ENCODE data around the gene PIK3CD. TPM values are rescaled to one million over a fixed set of nuclear protein-coding genes. Genes with fewer than 3 reads are reported as not detected.

The PIK3CD gene
- total and polyA plus RNA-seq, 2 of the 8 experiments (the other 6 are each of a cell fraction or from before 2014, with no cell fraction given), result 20.6 to 24.1 TPM

DNA sequence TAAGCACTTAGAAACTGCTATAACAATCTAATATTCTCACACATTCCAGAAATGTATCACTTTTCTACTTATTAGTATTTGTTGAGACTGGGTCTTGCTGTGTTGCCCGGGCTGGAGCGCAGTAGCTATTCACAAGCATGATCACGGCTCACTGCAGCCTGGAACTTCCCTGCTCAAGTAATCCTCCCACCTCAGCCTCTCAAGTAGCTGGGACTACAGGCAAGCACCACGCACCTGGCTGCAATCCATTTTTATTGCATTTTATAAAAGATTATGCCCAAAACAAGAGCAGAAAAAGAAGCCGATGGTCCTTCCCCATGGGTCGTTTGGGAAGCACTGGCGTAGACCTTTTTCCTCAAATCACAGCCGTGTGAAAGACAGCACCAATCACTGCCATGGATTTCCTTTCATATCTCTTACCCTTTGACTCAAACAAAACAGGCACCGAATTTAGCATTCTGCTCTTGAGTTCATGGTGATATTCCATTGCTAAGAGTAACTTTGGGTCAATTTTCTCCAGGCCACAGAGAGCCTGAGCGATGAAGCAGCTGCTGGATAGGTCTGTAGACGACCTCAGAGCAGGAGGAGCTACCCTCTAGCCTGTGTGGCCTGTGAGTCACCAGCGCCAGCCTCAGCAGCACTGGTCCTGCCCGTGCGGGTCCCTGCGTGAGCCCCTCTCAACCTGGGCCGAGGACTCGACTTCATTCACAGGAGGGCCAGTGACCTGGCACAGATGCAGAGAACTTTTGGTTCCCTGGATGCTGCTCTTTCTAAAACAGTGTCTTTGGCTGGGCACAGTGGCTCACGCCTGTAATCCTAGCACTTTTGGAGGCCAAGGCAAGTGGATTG, 80.8 kb downstream of the PIK3CD start:
- no peak overlapping the region for H3K56ac ChIP-seq (replicated peaks; ENCODE audit: insufficient read length, low read depth, low read length)
- no peak overlapping the region for H3K18ac ChIP-seq (ENCODE audit: extremely low read depth, low read length)
- H3K4me3 ChIP-seq (ENCODE audit: extremely low read depth in 1 of 4, insufficient read depth in 2 of 4, low read depth in 3 of 4, low read length in 4 of 4), result no peak overlapping the region
- H2AK5ac ChIP-seq (ENCODE audit: low read depth, low read length), result no peak overlapping the region
- H4K8ac ChIP-seq (ENCODE audit: extremely low read depth, insufficient read depth, low read length), result no peak overlapping the region; the same call in 1 of the 2 replicates
- no peak overlapping the region for H4K5ac ChIP-seq (ENCODE audit: insufficient read length, low read depth, low read length)
- no peak for DNase-seq (ENCODE audit: low read depth in 1 of 2, low spot score in 2 of 2)
- FAIRE-seq, result no peak
- H3K4me1 ChIP-seq (replicated peaks in 1 of 4; ENCODE audit: control insufficient read depth in 3 of 4, insufficient read depth in 4 of 4, low read length in 3 of 4), result no peaks in the 10 kb centered on the region
- ChIA-PET CTCF (ENCODE audit: partially characterized antibody) (interaction anchor here (0.7 to 3.6 kb wide), 7 partner anchors 9 to 136 kb away, joined by 3 to 30 read pairs (median 4); no protein-coding TSS in a partner anchor), POLR2A (ENCODE audit: partially characterized antibody) (interaction anchor here (0.6 to 1.2 kb wide), 4 partner anchors 7 to 134 kb away, joined by 3 to 4 read pairs (median 3); no protein-coding TSS in a partner anchor)
- H2BK20ac ChIP-seq (ENCODE audit: low read length), result no peak overlapping the region
- WGBS, 2 experiments (ENCODE audit: extremely low coverage in 1 of 2, insufficient coverage in 1 of 2, insufficient read length in 1 of 2, insufficient replicate concordance in 2 of 2, low coverage in 1 of 2, low lambda C conversion rate in 2 of 2, missing lambda C conversion rate in 1 of 2), result 95% methylated on average over 18 of the region's 18 CpGs; no CpG with 5 or more reads in 1 of the 2 experiments
- H3K27me3 ChIP-seq (replicated peaks in 1 of 4; ENCODE audit: control insufficient read depth in 3 of 4, extremely low read depth in 1 of 4, insufficient read depth in 3 of 4, low read length in 3 of 4), result no peaks in the 10 kb centered on the region
- no peak overlapping the region for H2BK12ac ChIP-seq (ENCODE audit: low read depth, low read length)
- H3K27ac ChIP-seq (ENCODE audit: low read depth, low read length), result no peak overlapping the region; the same call in 1 of the 2 replicates
- peaks cover 33 to 86% (median 55%) of the 10 kb centered on the region in 4 experiments for H3K36me3 ChIP-seq (ENCODE audit: control insufficient read depth in 2 of 4, insufficient read depth in 4 of 4, low read length in 3 of 4)
- H3K4ac ChIP-seq (replicated peaks; ENCODE audit: insufficient read length, low read depth, low read length), result no peak overlapping the region
- H4K91ac ChIP-seq (replicated peaks; ENCODE audit: insufficient read length, low read length), result no peak overlapping the region
- H3K79me2 ChIP-seq (ENCODE audit: control insufficient read depth in 1 of 2, insufficient read depth in 2 of 2, low read length in 2 of 2), result no peaks in the 10 kb centered on the region
- peaks cover 0 to 4% of the 10 kb centered on the region in 2 experiments; a peak in 2 of 4 replicates for H3K9me3 ChIP-seq (ENCODE audit: insufficient read depth in 2 of 2, low read depth in 1 of 2, low read length in 1 of 2)
- no peak overlapping the region for H2AFZ ChIP-seq (ENCODE audit: low read length)
- no peaks in the 10 kb centered on the region for H3K23me2 ChIP-seq (ENCODE audit: low read depth, low read length)
- no peak overlapping the region for H3K23ac ChIP-seq (ENCODE audit: insufficient read length)
- no peak overlapping the region for H3K4me2 ChIP-seq (ENCODE audit: insufficient read depth in 1 of 2, low read depth in 2 of 2, low read length in 2 of 2)
- H3K14ac ChIP-seq (ENCODE audit: insufficient read length), result no peak overlapping the region
- H2BK120ac ChIP-seq (replicated peaks; ENCODE audit: low read depth, low read length), result no peak overlapping the region
- H2BK15ac ChIP-seq (ENCODE audit: low read length), result no peak overlapping the region
- H3K9ac ChIP-seq (replicated peaks in 1 of 4; ENCODE audit: extremely low read depth in 1 of 4, low read depth in 3 of 4, low read length in 3 of 4), result no peak overlapping the region
- H3K79me1 ChIP-seq (ENCODE audit: low read depth, low read length), result no peaks in the 10 kb centered on the region
- H4K20me1 ChIP-seq (replicated peaks in 1 of 2; ENCODE audit: control insufficient read depth in 1 of 2, insufficient read depth in 2 of 2, low read length in 2 of 2), result peaks cover 0 to 9% of the 10 kb centered on the region in 2 experiments
- no peak overlapping the region for H2BK5ac ChIP-seq (ENCODE audit: low read depth, low read length)
- TF ChIP-seq, protein P1, sequence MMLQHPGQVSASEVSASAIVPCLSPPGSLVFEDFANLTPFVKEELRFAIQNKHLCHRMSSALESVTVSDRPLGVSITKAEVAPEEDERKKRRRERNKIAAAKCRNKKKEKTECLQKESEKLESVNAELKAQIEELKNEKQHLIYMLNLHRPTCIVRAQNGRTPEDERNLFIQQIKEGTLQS (IDR thresholded peaks at IDR 0.05; ENCODE audit: insufficient read depth, low read depth, low read length), result no peak
- no peak for TF ChIP-seq HDAC2 (IDR thresholded peaks at IDR 0.05; ENCODE audit: borderline replicate concordance in 1 of 2, low read depth in 2 of 2, low read length in 2 of 2)
- TF ChIP-seq CHD1 (IDR thresholded peaks at IDR 0.05; ENCODE audit: low read depth, low read length), result no peak
- no peak for TF ChIP-seq ZNF274 (IDR thresholded peaks at IDR 0.05; ENCODE audit: borderline replicate concordance, extremely low read depth, low read length)
- no peak for TF ChIP-seq BRCA1 (IDR thresholded peaks at IDR 0.05; ENCODE audit: low read depth, low read length)
- TF ChIP-seq SAP30 (IDR thresholded peaks at IDR 0.05; ENCODE audit: insufficient read depth, insufficient replicate concordance, low read length), result no peak
- TF ChIP-seq POU5F1 (IDR thresholded peaks at IDR 0.05; ENCODE audit: low read depth, low read length), result no peak
- TF ChIP-seq TAF7 (optimal IDR thresholded peaks at IDR 0.05; ENCODE audit: borderline replicate concordance, low read depth, low read length), result no peak
- TF ChIP-seq SP4 (IDR thresholded peaks at IDR 0.05; ENCODE audit: low read length), result no peak
- TF ChIP-seq EP300 (IDR thresholded peaks at IDR 0.05; ENCODE audit: borderline replicate concordance in 1 of 2, low read depth in 2 of 2, low read length in 2 of 2), result no peak

Measured in H1 (cell line).